B cell (primary cell): ENCODE measurements around the gene EGLN1. TPM values are rescaled to one million over a fixed set of nuclear protein-coding genes. Genes with fewer than 3 reads are reported as not detected.

ENCODE experiments used
- ATAC-seq: fragments of 200-7000 bp; cut with Tn5 transposase; one replicate; pipeline ENCODE4 v1.10.0; 2021; ENCODE audit warnings: low read depth, mild to moderate bottlenecking, moderate number of reproducible peaks, moderate library complexity
- CTCF ChIA-PET: fragments of 350-600 bp; sonication (Branson Sonifier 250); formaldehyde crosslinking; loops from one replicate; lab custom pipeline; 2021; ENCODE audit warnings: antibody characterized with exemption, inconsistent platforms; lab: Charles Lee
- POLR2A ChIA-PET: fragments of 350-600 bp; sonication (Branson Sonifier 250); formaldehyde crosslinking; loops from one replicate; lab custom pipeline; 2021; ENCODE audit warnings: antibody characterized with exemption; lab: Charles Lee
- DNase-seq: peaks from one replicate; pipeline ENCODE4 v3.0.0; 2013
- H2AFZ ChIP-seq: 2 replicates; pipeline ENCODE4 v1.6.1; 2012; ENCODE audit warnings: mild to moderate bottlenecking, low read depth, low read length; ENCODE audit not compliant: insufficient read depth, poor library complexity, severe bottlenecking
- H3K27ac ChIP-seq, 2 donors: 1 replicate in 1 of 2; 2 replicates in 1 of 2; pipeline ENCODE4 v1.5.1; 2012 to 2013; ENCODE audit warnings: low read length in 2 of 2, mild to moderate bottlenecking in 2 of 2, moderate library complexity in 1 of 2
- H3K27me3 ChIP-seq, 4 experiments: fragments of 200-600 bp in 1 of 4; sonication (generic) in 1 of 4; replicated peaks in 1 of 4; 1 replicate in 2 of 4; 2 replicates in 2 of 4; pipeline versions ENCODE4 v1.6.1 to v1.7.0; 2013 to 2016; ENCODE audit warnings: low read length in 3 of 4, mild to moderate bottlenecking in 2 of 4, mixed read lengths in 1 of 4, moderate library complexity in 1 of 4; ENCODE audit not compliant: insufficient read depth in 4 of 4, control insufficient read depth in 3 of 4; ENCODE audit errors: control extremely low read depth in 1 of 4
- H3K36me3 ChIP-seq, 2 experiments: replicated peaks in 1 of 2; 1 replicate in 1 of 2; 2 replicates in 1 of 2; pipeline versions ENCODE4 v1.6.1 to v1.7.1; 2013; ENCODE audit warnings: low read length in 1 of 2; ENCODE audit not compliant: insufficient read depth in 2 of 2, control insufficient read depth in 1 of 2; ENCODE audit errors: control extremely low read depth in 1 of 2, extremely low read depth in 1 of 2
- H3K4me1 ChIP-seq, 2 donors: fragments of 200-600 bp in 1 of 2; sonication (generic) in 1 of 2; 1 replicate in 1 of 2; 2 replicates in 1 of 2; pipeline versions ENCODE4 v1.5.1 to v1.6.1; 2013 to 2017; ENCODE audit warnings: low read length in 2 of 2; ENCODE audit not compliant: control insufficient read depth in 2 of 2, insufficient read depth in 2 of 2
- H3K4me2 ChIP-seq: replicated peaks from 2 replicates; pipeline ENCODE3; 2012; ENCODE audit warnings: mild to moderate bottlenecking, low read depth, low read length; ENCODE audit not compliant: poor library complexity, severe bottlenecking
- H3K4me3 ChIP-seq, 5 experiments: fragments of 200-600 bp in 1 of 5; sonication (generic) in 1 of 5; 1 replicate in 3 of 5; 2 replicates in 2 of 5; pipeline versions ENCODE4 v1.5.1 to v1.7.0; 2011 to 2016; ENCODE audit warnings: low read length in 4 of 5, mild to moderate bottlenecking in 4 of 5, low read depth in 2 of 5, control low read depth in 1 of 5, moderate library complexity in 1 of 5; ENCODE audit not compliant: insufficient read depth in 1 of 5; ENCODE audit errors: control extremely low read depth in 1 of 5, extremely low read depth in 1 of 5
- H3K79me2 ChIP-seq: fragments of 200-600 bp; sonication (generic); one replicate; pipeline ENCODE4 v1.6.0; 2016; ENCODE audit warnings: low read length; ENCODE audit not compliant: control insufficient read depth, insufficient read depth
- H3K9ac ChIP-seq: fragments of 200-600 bp; sonication (generic); 2 replicates; pipeline ENCODE4 v1.6.1; 2017; ENCODE audit warnings: mild to moderate bottlenecking, low read length, moderate library complexity
- H3K9me3 ChIP-seq, 3 donors: one replicate each; pipeline versions ENCODE4 v1.6.1 to v1.7.1; 2013; ENCODE audit warnings: low read length in 2 of 3; ENCODE audit not compliant: control insufficient read depth in 2 of 3, insufficient read depth in 1 of 3; ENCODE audit errors: control extremely low read depth in 1 of 3
- H4K20me1 ChIP-seq: 2 replicates; pipeline ENCODE4 v1.6.0; 2012; ENCODE audit warnings: mild to moderate bottlenecking, low read length; ENCODE audit not compliant: insufficient read depth, control insufficient read depth, poor library complexity, severe bottlenecking
- H3K27ac Mint-ChIP-seq: one replicate; pipeline ENCODE4 v1.8.0; 2021; ENCODE audit warnings: mixed read lengths
- H3K27me3 Mint-ChIP-seq: one replicate; pipeline ENCODE4 v1.8.0; 2021; ENCODE audit warnings: mixed read lengths
- H3K4me1 Mint-ChIP-seq: one replicate; pipeline ENCODE4 v1.8.0; 2021; ENCODE audit warnings: mixed read lengths
- H3K4me3 Mint-ChIP-seq: one replicate; pipeline ENCODE4 v1.8.0; 2021; ENCODE audit warnings: mixed read lengths
- H3K9me3 Mint-ChIP-seq: one replicate; pipeline ENCODE4 v1.8.0; 2022; ENCODE audit warnings: mixed read lengths; ENCODE audit not compliant: insufficient read depth
- CTCF ChIP-seq: fragments of 200-600 bp; IDR thresholded peaks from one replicate; pipeline ENCODE4 v1.8.0; 2022; ENCODE audit warnings: antibody characterized with exemption, mild to moderate bottlenecking
- EZH2 ChIP-seq: IDR thresholded peaks from 2 replicates; pipeline ENCODE4 v1.6.1; 2012; ENCODE audit warnings: borderline replicate concordance, low read depth, mild to moderate bottlenecking, moderate library complexity, low read length; ENCODE audit not compliant: insufficient read depth, poor library complexity, severe bottlenecking
- WGBS: methylation state at CpG from one replicate; pipeline ENCODE4 v1.1.5; 2013; ENCODE audit warnings: missing lambda C conversion rate; ENCODE audit not compliant: insufficient coverage; 5-methylcytosine and 5-hydroxymethylcytosine counted together
- intact Hi-C: fragments of 100-400 bp; cut with micrococcal nuclease; formaldehyde crosslinking; loops from one replicate; pipeline ENCODE4 v1.10.0; 2022
- polyA plus RNA-seq: library from polyadenylated mRNA; depleted of rRNA; stranded (reverse); fragments of >200 nt; gene quantifications from 2 replicates; pipeline ENCODE4 v1.2.3, GENCODE V29; 2012
- total RNA-seq, 2 donors: library from RNA; stranded (reverse); fragments of 120-200 nt in 1 of 2; gene quantifications; 1 replicate in 1 of 2; 2 replicates in 1 of 2; pipeline versions ENCODE4 v1.2.3 to v1.2.4, GENCODE V29; 2013 to 2022

EGLN1 gene
- total and polyA plus RNA-seq, 2 donors (not counting 1 experiment from before 2014, with no cell fraction given) = 7.5 to 18.5 TPM

GRCh38 chr1:231382426-231382825, 39.7 kb downstream of the EGLN1 start:
- intact Hi-C loops = no loop called here
- no peak overlapping the region for H3K9ac ChIP-seq
- DNase-seq (no peak), ATAC-seq (no peak)
- H3K4me2 ChIP-seq = no peak overlapping the region
- H3K27ac ChIP-seq = no peak overlapping the region
- no peaks in the 10 kb centered on the region for H3K36me3 ChIP-seq
- TF ChIP-seq CTCF (no peak), EZH2 (no peak)
- peaks cover 0 to 3% of the 10 kb centered on the region in 2 donors for H3K4me1 ChIP-seq
- no peak overlapping the region for H3K27ac Mint-ChIP-seq
- H3K9me3 Mint-ChIP-seq = no peaks in the 10 kb centered on the region
- H2AFZ ChIP-seq = no peak overlapping the region
- H3K9me3 ChIP-seq = no peaks in the 10 kb centered on the region
- H3K4me1 Mint-ChIP-seq = peaks cover 36% of the 10 kb centered on the region
- WGBS = 97% methylated on average over 3 of the region's 3 CpGs
- ChIA-PET CTCF (interaction anchor here (1.2 kb wide), 1 partner anchor 207 kb away, joined by 3 read pairs; no protein-coding TSS in a partner anchor), POLR2A (no interaction called here)
- H3K27me3 ChIP-seq = no peaks in the 10 kb centered on the region
- peaks cover 69% of the 10 kb centered on the region for H4K20me1 ChIP-seq
- H3K4me3 ChIP-seq = no peak overlapping the region
- H3K79me2 ChIP-seq = peaks cover 79% of the 10 kb centered on the region
- H3K4me3 Mint-ChIP-seq = no peak overlapping the region
- H3K27me3 Mint-ChIP-seq = no peaks in the 10 kb centered on the region

GRCh38 chr1:231381729-231382128, 40.4 kb downstream of the EGLN1 start:
- no CpG with 5 or more reads among the region's 2 CpGs for WGBS
- Histone ChIP-seq H3K4me1 (peaks cover 0 to 3% of the 10 kb centered on the region in 2 donors), H3K4me3 (no peak overlapping the region), H4K20me1 (peaks cover 73% of the 10 kb centered on the region), H3K9ac (no peak overlapping the region), H3K36me3 (no peaks in the 10 kb centered on the region), H3K27ac (no peak overlapping the region), H2AFZ (no peak overlapping the region), H3K9me3 (no peaks in the 10 kb centered on the region), H3K79me2 (peaks cover 79% of the 10 kb centered on the region), H3K27me3 (no peaks in the 10 kb centered on the region), H3K4me2 (no peak overlapping the region)
- POLR2A ChIA-PET = interaction anchor here (0.6 kb wide), 1 partner anchor 19 kb away, joined by 5 read pairs; no protein-coding TSS in a partner anchor
- TF ChIP-seq CTCF (no peak), EZH2 (no peak)
- no peak overlapping the region for H3K27ac Mint-ChIP-seq
- peaks cover 36% of the 10 kb centered on the region for H3K4me1 Mint-ChIP-seq
- CTCF ChIA-PET = interaction anchor here (1.2 kb wide), 1 partner anchor 207 kb away, joined by 3 read pairs; no protein-coding TSS in a partner anchor
- ATAC-seq (no peak), DNase-seq (no peak)
- intact Hi-C loops = no loop called here
- H3K4me3 Mint-ChIP-seq = no peak overlapping the region
- H3K9me3 Mint-ChIP-seq = no peaks in the 10 kb centered on the region
- H3K27me3 Mint-ChIP-seq = no peaks in the 10 kb centered on the region
